ENCODE results near the gene MYL4. TPM values are rescaled to one million over a fixed set of nuclear protein-coding genes. Genes with fewer than 3 reads are reported as not detected.

The MYL4 gene
- total RNA-seq, 1 donor from 2014 or later: 2.2 TPM

- Mint-ChIP-seq H3K4me3 (ENCODE audit: unreplicated experiment) (no peak overlapping the region), H3K4me1 (ENCODE audit: unreplicated experiment) (peaks cover 10% of the 10 kb centered on the region), H3K27me3 (ENCODE audit: unreplicated experiment) (peaks cover 2% of the 10 kb centered on the region), H3K27ac (ENCODE audit: unreplicated experiment) (no peak overlapping the region), H3K9me3 (ENCODE audit: unreplicated experiment) (no peaks in the 10 kb centered on the region), H3K36me3 (ENCODE audit: low read depth, unreplicated experiment) (no peaks in the 10 kb centered on the region)
- TF ChIP-seq CTCF (IDR thresholded peaks at IDR 0.05; ENCODE audit: unreplicated experiment): no peak
- no peak for DNase-seq (ENCODE audit: low spot score)
Observed at GRCh38 chr17:47240806-47241205, 31.7 kb downstream of the MYL4 start.

- no peak overlapping the region for H3K4me3 Mint-ChIP-seq (ENCODE audit: unreplicated experiment)
- DNase-seq (ENCODE audit: low spot score): no peak
- TF ChIP-seq CTCF (IDR thresholded peaks at IDR 0.05; ENCODE audit: unreplicated experiment): no peak
- H3K9me3 Mint-ChIP-seq (ENCODE audit: unreplicated experiment): no peaks in the 10 kb centered on the region
- H3K27me3 Mint-ChIP-seq (ENCODE audit: unreplicated experiment): peaks cover 2% of the 10 kb centered on the region
- H3K4me1 Mint-ChIP-seq (ENCODE audit: unreplicated experiment): peaks cover 10% of the 10 kb centered on the region
- H3K27ac Mint-ChIP-seq (ENCODE audit: unreplicated experiment): no peak overlapping the region
- H3K36me3 Mint-ChIP-seq (ENCODE audit: low read depth, unreplicated experiment): no peaks in the 10 kb centered on the region
Observed at GRCh38 chr17:47242648-47243047, 33.5 kb downstream of the MYL4 start.

GRCh38 chr17:47243737-47244598 is 34.8 kb downstream of the MYL4 start:
- Mint-ChIP-seq H3K27me3 (ENCODE audit: unreplicated experiment) (peaks cover 2% of the 10 kb centered on the region), H3K36me3 (ENCODE audit: low read depth, unreplicated experiment) (no peaks in the 10 kb centered on the region), H3K9me3 (ENCODE audit: unreplicated experiment) (no peaks in the 10 kb centered on the region), H3K4me1 (ENCODE audit: unreplicated experiment) (peaks cover 10% of the 10 kb centered on the region), H3K4me3 (ENCODE audit: unreplicated experiment) (no peak overlapping the region), H3K27ac (ENCODE audit: unreplicated experiment) (no peak overlapping the region)
- no peak for DNase-seq (ENCODE audit: low spot score)
- TF ChIP-seq CTCF (IDR thresholded peaks at IDR 0.05; ENCODE audit: unreplicated experiment): no peak

- Mint-ChIP-seq H3K4me3 (ENCODE audit: unreplicated experiment) (no peak overlapping the region), H3K27me3 (ENCODE audit: unreplicated experiment) (peaks cover 2% of the 10 kb centered on the region), H3K9me3 (ENCODE audit: unreplicated experiment) (no peaks in the 10 kb centered on the region), H3K4me1 (ENCODE audit: unreplicated experiment) (peaks cover 9% of the 10 kb centered on the region), H3K36me3 (ENCODE audit: low read depth, unreplicated experiment) (no peaks in the 10 kb centered on the region), H3K27ac (ENCODE audit: unreplicated experiment) (no peak overlapping the region)
- no peak for DNase-seq (ENCODE audit: low spot score)
- TF ChIP-seq CTCF (IDR thresholded peaks at IDR 0.05; ENCODE audit: unreplicated experiment): no peak
Observed at GRCh38 chr17:47244697-47245096, 35.5 kb downstream of the MYL4 start.

- DNase-seq (ENCODE audit: low spot score): no peak
Observed at GRCh38 chr17:47246120-47246519, 37.0 kb downstream of the MYL4 start.

More at GRCh38 chr17:47246120-47246519, 37.0 kb downstream of the MYL4 start:
- peaks cover 2% of the 10 kb centered on the region for H3K27me3 Mint-ChIP-seq (ENCODE audit: unreplicated experiment)
- H3K36me3 Mint-ChIP-seq (ENCODE audit: low read depth, unreplicated experiment): no peaks in the 10 kb centered on the region
- H3K9me3 Mint-ChIP-seq (ENCODE audit: unreplicated experiment): no peaks in the 10 kb centered on the region
- no peak overlapping the region for H3K4me3 Mint-ChIP-seq (ENCODE audit: unreplicated experiment)
- no peaks in the 10 kb centered on the region for H3K4me1 Mint-ChIP-seq (ENCODE audit: unreplicated experiment)
- no peak for TF ChIP-seq CTCF (IDR thresholded peaks at IDR 0.05; ENCODE audit: unreplicated experiment)
- no peak overlapping the region for H3K27ac Mint-ChIP-seq (ENCODE audit: unreplicated experiment)
